Activated CD4-positive, alpha-beta T cell treated with anti-CD3 and anti-CD28 coated beads, Interleukin-2, amount 10 ng/mL, durations not matched to agents 7 days and 5 days (primary cell): ENCODE results near the gene GRID2. TPM values are rescaled to one million over a fixed set of nuclear protein-coding genes. Genes with fewer than 3 reads are reported as not detected.

ENCODE experiments used
- CTCF ChIA-PET: fragments of 350-600 bp; sonication (Branson Sonifier 250); formaldehyde crosslinking; loops from one replicate; lab custom pipeline; 2021; ENCODE audit warnings: antibody characterized with exemption; lab: Charles Lee
- POLR2A ChIA-PET: fragments of 350-600 bp; sonication (Branson Sonifier 250); formaldehyde crosslinking; loops from one replicate; lab custom pipeline; 2021; ENCODE audit warnings: antibody characterized with exemption; lab: Charles Lee
- DNase-seq: peaks from one replicate; pipeline ENCODE4 v3.0.0-alpha.2; 2020
- H3K27ac Mint-ChIP-seq: one replicate; pipeline ENCODE4 v1.8.0; 2021; ENCODE audit warnings: mild to moderate bottlenecking, moderate library complexity, mixed read lengths
- H3K27me3 Mint-ChIP-seq: one replicate; pipeline ENCODE4 v1.8.0; 2021; ENCODE audit warnings: mixed read lengths
- H3K36me3 Mint-ChIP-seq: one replicate; pipeline ENCODE4 v1.8.0; 2021; ENCODE audit warnings: low read depth, mixed read lengths
- H3K4me1 Mint-ChIP-seq: one replicate; pipeline ENCODE4 v1.8.0; 2021; ENCODE audit warnings: mixed read lengths
- H3K4me3 Mint-ChIP-seq: one replicate; pipeline ENCODE4 v1.8.0; 2021; ENCODE audit warnings: mild to moderate bottlenecking, moderate library complexity, mixed read lengths
- H3K9me3 Mint-ChIP-seq: one replicate; pipeline ENCODE4 v1.8.0; 2021; ENCODE audit warnings: mixed read lengths
- total RNA-seq, 2 experiments: library from RNA; stranded (reverse); gene quantifications; one replicate each; pipeline ENCODE4 v1.2.3, GENCODE V29; 2021

The GRID2 gene
- total RNA-seq, 2 experiments from 2014 or later: not detected

- Mint-ChIP-seq H3K4me1 (no peaks in the 10 kb centered on the region), H3K36me3 (no peaks in the 10 kb centered on the region), H3K4me3 (no peak overlapping the region), H3K9me3 (no peaks in the 10 kb centered on the region), H3K27ac (no peak overlapping the region), H3K27me3 (no peaks in the 10 kb centered on the region)
- CTCF ChIA-PET: no interaction called here
- POLR2A ChIA-PET: no interaction called here
- DNase-seq: no peak
Observed at GRCh38 chr4:93446038-93446437, 1142.3 kb downstream of the GRID2 start.

- POLR2A ChIA-PET: no interaction called here
- no peak overlapping the region for H3K4me3 Mint-ChIP-seq
- no peaks in the 10 kb centered on the region for H3K27me3 Mint-ChIP-seq
Observed at GRCh38 chr4:93448691-93449293, 1145.0 kb downstream of the GRID2 start.

GRCh38 chr4:93451954-93452353 is 1148.2 kb downstream of the GRID2 start:
- ChIA-PET POLR2A (no interaction called here), CTCF (interaction anchor here (1.2 kb wide), 1 partner anchor 13 kb away, joined by 3 read pairs; no protein-coding TSS in a partner anchor)
- Mint-ChIP-seq H3K9me3 (no peaks in the 10 kb centered on the region), H3K36me3 (no peaks in the 10 kb centered on the region), H3K27ac (no peak overlapping the region), H3K27me3 (no peaks in the 10 kb centered on the region), H3K4me1 (no peaks in the 10 kb centered on the region), H3K4me3 (no peak overlapping the region)
- no peak for DNase-seq

More at GRCh38 chr4:93448691-93449293, 1145.0 kb downstream of the GRID2 start:
- no peaks in the 10 kb centered on the region for H3K9me3 Mint-ChIP-seq
- no peak overlapping the region for H3K27ac Mint-ChIP-seq
- CTCF ChIA-PET: no interaction called here
- no peaks in the 10 kb centered on the region for H3K4me1 Mint-ChIP-seq
- no peaks in the 10 kb centered on the region for H3K36me3 Mint-ChIP-seq
- DNase-seq: no peak

GRCh38 chr4:93461541-93461940 is 1157.8 kb downstream of the GRID2 start:
- H3K4me1 Mint-ChIP-seq: no peaks in the 10 kb centered on the region
- no peaks in the 10 kb centered on the region for H3K9me3 Mint-ChIP-seq
- no peaks in the 10 kb centered on the region for H3K27me3 Mint-ChIP-seq
- no peak overlapping the region for H3K27ac Mint-ChIP-seq
- DNase-seq: no peak
- CTCF ChIA-PET: no interaction called here
- POLR2A ChIA-PET: interaction anchor here (0.5 kb wide), 1 partner anchor 1365 kb away, joined by 3 read pairs; no protein-coding TSS in a partner anchor
- no peaks in the 10 kb centered on the region for H3K36me3 Mint-ChIP-seq
- no peak overlapping the region for H3K4me3 Mint-ChIP-seq

- no peaks in the 10 kb centered on the region for H3K36me3 Mint-ChIP-seq
- H3K4me3 Mint-ChIP-seq: no peak overlapping the region
- H3K4me1 Mint-ChIP-seq: no peaks in the 10 kb centered on the region
- H3K27me3 Mint-ChIP-seq: no peaks in the 10 kb centered on the region
- POLR2A ChIA-PET: no interaction called here
- DNase-seq: no peak
- H3K27ac Mint-ChIP-seq: no peak overlapping the region
- no peaks in the 10 kb centered on the region for H3K9me3 Mint-ChIP-seq
- CTCF ChIA-PET: no interaction called here
Observed at GRCh38 chr4:93466446-93466845, 1162.7 kb downstream of the GRID2 start.

GRCh38 chr4:93467484-93468155 is 1163.9 kb downstream of the GRID2 start:
- H3K27me3 Mint-ChIP-seq: no peaks in the 10 kb centered on the region
- no peaks in the 10 kb centered on the region for H3K9me3 Mint-ChIP-seq
- ChIA-PET POLR2A (no interaction called here), CTCF (no interaction called here)
- no peak for DNase-seq
- no peak overlapping the region for H3K4me3 Mint-ChIP-seq
- no peak overlapping the region for H3K27ac Mint-ChIP-seq
- H3K36me3 Mint-ChIP-seq: no peaks in the 10 kb centered on the region
- no peaks in the 10 kb centered on the region for H3K4me1 Mint-ChIP-seq

GRCh38 chr4:93469560-93469959 is 1165.8 kb downstream of the GRID2 start:
- H3K27ac Mint-ChIP-seq: no peak overlapping the region
- H3K27me3 Mint-ChIP-seq: no peaks in the 10 kb centered on the region
- H3K9me3 Mint-ChIP-seq: no peaks in the 10 kb centered on the region
- no peaks in the 10 kb centered on the region for H3K4me1 Mint-ChIP-seq
- CTCF ChIA-PET: no interaction called here
- POLR2A ChIA-PET: no interaction called here
- H3K4me3 Mint-ChIP-seq: no peak overlapping the region
- DNase-seq: no peak
- no peaks in the 10 kb centered on the region for H3K36me3 Mint-ChIP-seq

- H3K4me1 Mint-ChIP-seq: no peaks in the 10 kb centered on the region
- CTCF ChIA-PET: no interaction called here
- POLR2A ChIA-PET: no interaction called here
- no peaks in the 10 kb centered on the region for H3K9me3 Mint-ChIP-seq
- no peak overlapping the region for H3K27ac Mint-ChIP-seq
- no peak overlapping the region for H3K4me3 Mint-ChIP-seq
- no peaks in the 10 kb centered on the region for H3K27me3 Mint-ChIP-seq
- H3K36me3 Mint-ChIP-seq: no peaks in the 10 kb centered on the region
- no peak for DNase-seq
Observed at GRCh38 chr4:93475730-93476129, 1172.0 kb downstream of the GRID2 start.

GRCh38 chr4:93478805-93479204 is 1175.0 kb downstream of the GRID2 start:
- Mint-ChIP-seq H3K4me1 (no peaks in the 10 kb centered on the region), H3K27ac (no peak overlapping the region), H3K36me3 (no peaks in the 10 kb centered on the region), H3K27me3 (no peaks in the 10 kb centered on the region), H3K4me3 (no peak overlapping the region), H3K9me3 (no peaks in the 10 kb centered on the region)
- DNase-seq: no peak
- POLR2A ChIA-PET: no interaction called here
- CTCF ChIA-PET: no interaction called here

- POLR2A ChIA-PET: no interaction called here
- CTCF ChIA-PET: no interaction called here
- H3K4me3 Mint-ChIP-seq: no peak overlapping the region
- no peaks in the 10 kb centered on the region for H3K9me3 Mint-ChIP-seq
- no peak for DNase-seq
- no peaks in the 10 kb centered on the region for H3K36me3 Mint-ChIP-seq
- no peaks in the 10 kb centered on the region for H3K27me3 Mint-ChIP-seq
- H3K4me1 Mint-ChIP-seq: no peaks in the 10 kb centered on the region
- no peak overlapping the region for H3K27ac Mint-ChIP-seq
Observed at GRCh38 chr4:93480452-93480851, 1176.7 kb downstream of the GRID2 start.

GRCh38 chr4:93495346-93495745 is 1191.6 kb downstream of the GRID2 start:
- Mint-ChIP-seq H3K27ac (no peak overlapping the region), H3K27me3 (no peaks in the 10 kb centered on the region), H3K36me3 (no peaks in the 10 kb centered on the region), H3K4me3 (no peak overlapping the region), H3K4me1 (no peaks in the 10 kb centered on the region), H3K9me3 (no peaks in the 10 kb centered on the region)
- POLR2A ChIA-PET: no interaction called here
- no peak for DNase-seq
- CTCF ChIA-PET: no interaction called here

GRCh38 chr4:93501244-93501643 is 1197.5 kb downstream of the GRID2 start:
- Mint-ChIP-seq H3K36me3 (no peaks in the 10 kb centered on the region), H3K27ac (no peak overlapping the region), H3K4me1 (no peaks in the 10 kb centered on the region), H3K9me3 (no peaks in the 10 kb centered on the region), H3K27me3 (no peaks in the 10 kb centered on the region), H3K4me3 (no peak overlapping the region)
- no peak for DNase-seq
- ChIA-PET POLR2A (no interaction called here), CTCF (no interaction called here)

- Mint-ChIP-seq H3K9me3 (no peaks in the 10 kb centered on the region), H3K36me3 (no peaks in the 10 kb centered on the region), H3K27ac (no peak overlapping the region), H3K4me1 (no peaks in the 10 kb centered on the region), H3K27me3 (no peaks in the 10 kb centered on the region), H3K4me3 (no peak overlapping the region)
- DNase-seq: no peak
- CTCF ChIA-PET: no interaction called here
- POLR2A ChIA-PET: no interaction called here
Observed at GRCh38 chr4:93501946-93502345, 1198.2 kb downstream of the GRID2 start.

- Mint-ChIP-seq H3K4me1 (no peaks in the 10 kb centered on the region), H3K9me3 (no peaks in the 10 kb centered on the region), H3K27ac (no peak overlapping the region), H3K36me3 (no peaks in the 10 kb centered on the region), H3K27me3 (no peaks in the 10 kb centered on the region), H3K4me3 (no peak overlapping the region)
- ChIA-PET CTCF (no interaction called here), POLR2A (no interaction called here)
- no peak for DNase-seq
Observed at GRCh38 chr4:93502991-93503390, 1199.2 kb downstream of the GRID2 start.
